HG03060 (cell line): ENCODE measurements around the gene CCDC33.

Experiments used
- ATAC-seq: cut with Tn5 transposase; IDR thresholded peaks from one replicate; pipeline ENCODE4 v1.9.1; 2021; ENCODE audit warnings: low read depth, moderate number of reproducible peaks; ENCODE audit not compliant: unreplicated experiment

CCDC33 gene

DNA sequence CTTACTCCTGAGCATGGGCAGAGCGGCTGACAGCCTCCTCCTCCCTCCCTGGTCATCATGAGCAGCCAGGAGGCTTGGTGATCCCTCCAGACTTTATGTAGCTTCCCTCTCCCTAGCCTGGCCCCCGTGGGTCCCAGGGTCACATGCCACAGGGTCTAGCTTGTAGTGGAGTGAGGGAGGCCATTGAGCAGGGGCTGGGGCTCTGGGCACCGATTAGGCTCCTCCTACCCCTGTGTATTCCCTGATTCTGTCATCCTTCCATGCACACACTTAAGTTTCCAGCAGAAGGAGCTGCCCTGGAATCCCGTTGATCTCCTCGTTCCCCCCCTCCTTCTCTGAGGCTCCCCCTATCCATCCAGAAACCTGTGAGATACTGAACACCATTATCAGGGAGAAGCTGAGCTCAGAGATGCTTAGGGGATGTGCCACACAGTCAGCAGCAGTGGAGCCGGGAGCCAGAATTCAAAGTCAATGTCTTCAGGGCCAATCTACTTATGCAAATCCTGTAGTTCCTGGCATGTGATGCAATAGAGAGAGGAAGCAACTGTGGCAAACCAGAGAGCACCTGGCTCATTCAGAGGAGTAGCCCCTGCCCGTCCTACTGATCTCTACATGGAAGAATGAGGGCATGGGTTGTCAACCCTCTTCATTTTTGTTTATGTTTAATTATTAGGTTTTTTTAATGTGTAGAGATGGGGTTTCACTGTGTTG lies 17.2 kb downstream of the CCDC33 start:
- ATAC-seq, result no peak

DNA sequence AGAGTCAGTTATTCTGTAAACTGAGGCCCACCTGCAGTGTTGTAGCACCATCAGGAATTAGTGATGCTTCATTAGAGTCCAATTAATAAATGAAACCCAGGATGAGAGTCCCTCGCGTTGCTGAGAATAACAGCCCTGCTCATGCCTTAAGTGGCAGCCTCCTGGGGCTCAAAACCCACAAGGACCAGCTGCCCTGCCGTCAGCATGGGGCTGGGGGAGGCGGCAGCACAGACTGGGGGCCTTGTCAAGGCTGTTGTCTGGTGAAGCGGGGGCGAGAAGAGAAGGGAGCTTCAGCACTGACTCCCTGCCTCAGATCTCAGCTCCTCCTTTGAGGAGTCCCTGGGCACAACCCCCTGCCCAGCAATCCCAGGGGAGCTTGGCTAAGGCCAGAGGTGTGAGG lies 21.0 kb downstream of the CCDC33 start:
- ATAC-seq, result no peak

DNA sequence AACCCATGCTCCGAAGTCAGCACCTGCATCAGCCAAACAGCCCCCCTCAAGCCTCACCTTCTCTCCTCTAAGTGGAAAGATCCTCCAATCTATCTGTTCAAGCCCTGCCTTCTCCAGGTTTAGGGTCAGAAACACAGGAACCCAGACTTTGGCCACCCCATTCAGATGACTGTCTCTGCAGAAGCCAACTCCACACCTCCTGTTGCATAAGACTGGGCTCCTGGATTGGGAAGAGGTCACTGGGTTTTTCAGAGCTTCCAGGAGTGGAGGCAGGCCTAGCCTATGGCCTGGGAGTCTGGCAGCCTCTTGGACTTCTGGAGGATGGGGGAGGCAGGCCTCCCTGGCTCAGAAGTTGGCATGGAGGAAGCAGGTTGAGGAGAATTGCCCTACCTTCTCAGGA lies 21.5 kb downstream of the CCDC33 start:
- ATAC-seq, result no peak

DNA sequence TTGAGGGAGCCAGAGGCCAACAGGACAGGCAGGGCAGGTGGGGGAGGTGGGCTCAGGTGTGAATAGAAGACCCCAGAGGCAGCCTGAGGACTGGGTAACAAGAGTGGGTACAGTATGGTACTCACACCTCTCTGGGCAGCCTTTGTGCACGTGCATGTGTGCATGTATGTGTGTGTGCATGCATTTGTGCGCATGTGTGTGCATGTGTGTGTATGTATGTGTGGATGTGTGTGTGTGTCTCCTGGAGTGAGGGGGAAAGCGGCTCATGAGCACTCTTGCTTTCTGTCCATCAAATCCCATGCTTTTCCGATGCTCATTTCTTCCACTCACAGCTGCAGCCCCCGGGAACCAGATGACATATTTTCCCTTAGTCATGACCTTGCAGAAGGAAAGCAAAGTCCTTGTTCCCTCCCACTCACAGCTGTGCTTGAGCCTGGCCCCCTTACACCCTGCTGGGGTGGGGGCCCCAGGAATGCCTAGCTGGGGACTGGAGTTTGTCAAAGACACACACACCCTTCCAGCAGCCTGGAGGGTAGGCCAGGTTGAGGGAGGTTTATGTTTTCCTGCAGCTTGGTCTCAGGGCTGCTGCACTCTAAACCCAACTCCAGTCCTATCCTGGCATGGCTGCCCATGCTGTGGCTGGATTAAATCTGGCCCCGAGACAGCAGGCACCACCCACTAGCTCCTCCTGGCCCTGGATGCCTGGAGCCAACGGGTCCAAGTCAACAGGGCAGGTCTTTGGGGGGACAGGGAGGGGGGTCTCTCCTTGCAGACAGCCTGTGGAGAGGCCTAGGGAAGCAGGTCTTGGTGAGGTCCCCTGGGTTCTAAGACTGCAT lies 22.5 kb downstream of the CCDC33 start:
- ATAC-seq, result no peak

DNA sequence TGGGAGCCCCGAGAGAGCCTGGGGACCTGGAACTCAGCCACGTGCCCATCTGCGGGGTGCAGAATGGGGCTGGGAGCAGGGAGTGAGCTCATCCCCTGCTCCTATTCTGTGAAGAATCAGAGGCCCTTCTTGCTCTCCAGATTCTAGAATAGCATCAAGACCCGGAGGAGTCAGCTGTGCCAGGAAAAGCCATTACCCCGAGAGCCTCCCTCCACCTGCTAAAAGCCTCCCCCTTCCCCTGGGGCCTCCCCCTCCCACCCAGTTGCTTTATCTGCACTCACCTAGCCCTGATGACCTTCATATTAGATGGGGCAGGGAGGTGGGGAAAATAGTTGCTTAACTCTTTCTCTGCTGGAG lies 23.1 kb downstream of the CCDC33 start:
- no peak for ATAC-seq

DNA sequence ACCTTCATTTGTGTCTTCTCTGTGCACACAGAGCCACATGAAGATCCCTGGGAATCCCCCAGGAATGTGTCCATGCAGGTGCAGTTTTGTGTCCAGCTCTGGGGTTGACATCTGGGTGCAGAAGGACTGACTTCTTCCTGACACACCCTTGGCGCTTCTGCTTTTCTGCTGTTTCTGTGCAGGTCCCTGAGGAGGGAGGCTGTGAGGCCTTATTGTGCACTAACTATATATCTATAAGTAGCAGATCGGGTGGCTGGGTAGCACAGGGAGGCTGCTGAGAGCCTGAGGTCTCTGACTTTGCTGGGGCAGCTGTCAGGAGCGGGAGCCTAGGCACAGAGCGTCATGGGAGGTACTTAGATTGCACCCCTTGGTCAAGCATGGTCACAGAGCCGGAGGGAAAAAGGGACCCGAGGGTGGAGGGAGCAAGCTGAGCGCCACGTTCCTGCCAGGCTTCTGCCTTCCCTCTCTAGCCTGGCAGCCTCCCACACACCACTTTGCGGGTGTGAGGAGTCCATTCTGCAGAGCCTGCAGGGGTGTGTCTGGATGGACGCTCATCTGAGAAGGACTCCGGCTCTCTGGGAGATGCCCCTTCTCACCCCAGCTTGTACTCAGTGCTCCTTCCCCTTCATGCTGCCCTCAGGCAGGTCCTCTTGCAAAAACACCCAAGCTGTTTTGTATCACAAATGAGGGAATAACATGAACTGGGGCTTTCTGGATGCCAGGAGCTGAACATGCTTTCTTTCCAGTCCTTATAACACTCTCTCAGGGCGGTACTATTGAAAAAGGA lies 23.9 kb downstream of the CCDC33 start:
- no peak for ATAC-seq

DNA sequence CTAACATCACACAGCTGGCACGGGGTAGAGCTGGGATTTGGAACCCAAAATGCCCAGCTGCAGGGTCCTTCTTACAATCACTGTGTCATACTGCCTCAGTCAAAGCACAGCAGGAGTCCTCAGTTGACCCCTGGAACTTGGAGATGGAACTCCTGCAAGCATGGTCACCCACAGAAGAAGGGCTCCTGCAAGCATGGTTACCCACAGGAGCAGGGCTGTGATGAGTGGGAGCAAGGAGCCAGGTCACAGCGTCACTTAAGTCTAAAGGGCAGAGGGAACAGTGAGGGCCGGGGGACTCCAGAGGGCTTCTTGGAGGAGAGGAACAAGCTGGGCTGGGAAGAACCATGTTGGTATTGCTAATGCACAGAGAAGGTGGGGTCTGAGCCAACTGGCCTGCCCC lies 24.9 kb downstream of the CCDC33 start:
- no peak for ATAC-seq

DNA sequence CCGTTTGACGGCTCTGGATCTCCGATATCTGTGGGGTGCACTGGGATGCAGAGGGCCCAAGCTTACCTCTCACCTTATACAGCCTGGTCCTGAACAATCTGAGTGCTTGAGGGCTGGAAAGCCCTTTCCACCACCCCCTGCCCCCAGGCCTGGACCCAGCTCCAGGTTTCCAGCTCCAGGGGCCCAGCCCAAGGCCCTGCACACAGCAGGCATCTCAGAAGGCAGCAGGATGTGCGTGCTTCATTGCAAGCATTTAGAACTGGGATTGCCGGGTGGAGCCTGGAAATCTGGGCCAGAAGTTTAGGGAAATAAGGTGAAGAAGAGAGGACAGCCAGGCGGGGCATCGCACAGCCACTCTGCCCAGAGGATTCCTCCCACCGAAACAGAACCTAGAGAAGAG lies 25.6 kb downstream of the CCDC33 start:
- ATAC-seq, result no peak

DNA sequence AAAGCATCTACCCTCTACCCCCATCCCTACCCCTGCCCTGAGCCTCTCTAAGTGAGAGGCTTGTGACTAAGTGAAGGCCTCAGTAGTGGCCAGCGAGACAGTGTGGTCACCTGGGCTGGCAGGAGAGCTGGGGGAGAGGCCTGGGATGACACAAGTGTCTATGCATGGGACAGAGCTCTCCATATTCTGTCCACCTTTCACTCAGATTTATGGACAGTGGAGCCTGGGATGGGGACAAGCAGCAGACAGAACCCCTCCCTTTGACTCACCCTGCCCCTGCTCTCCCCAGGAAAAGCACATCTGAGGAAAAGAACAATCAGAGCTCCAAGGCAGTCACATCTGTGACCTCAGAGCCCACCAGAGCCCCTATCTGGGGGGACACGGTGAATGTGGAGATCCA lies 26.0 kb downstream of the CCDC33 start:
- no peak for ATAC-seq

DNA sequence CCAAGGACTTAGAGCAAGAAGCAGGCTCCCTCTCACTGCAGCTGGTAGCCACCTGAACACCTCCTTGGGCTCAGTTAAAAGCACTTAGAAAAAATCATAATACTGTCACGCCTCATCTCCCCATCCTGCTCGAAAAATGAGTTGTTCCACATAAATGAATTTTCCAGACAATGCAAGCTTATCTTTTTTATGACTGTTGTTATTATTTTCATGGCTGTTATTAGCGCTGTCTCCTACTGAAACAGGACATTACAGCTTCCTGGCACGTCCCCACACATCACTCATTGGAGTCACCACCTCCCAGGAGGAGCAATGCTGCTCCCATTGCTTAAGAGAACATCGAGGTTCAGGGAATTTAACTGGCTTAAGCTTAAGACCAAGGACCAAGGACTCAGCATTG lies 26.5 kb downstream of the CCDC33 start:
- ATAC-seq, result no peak

DNA sequence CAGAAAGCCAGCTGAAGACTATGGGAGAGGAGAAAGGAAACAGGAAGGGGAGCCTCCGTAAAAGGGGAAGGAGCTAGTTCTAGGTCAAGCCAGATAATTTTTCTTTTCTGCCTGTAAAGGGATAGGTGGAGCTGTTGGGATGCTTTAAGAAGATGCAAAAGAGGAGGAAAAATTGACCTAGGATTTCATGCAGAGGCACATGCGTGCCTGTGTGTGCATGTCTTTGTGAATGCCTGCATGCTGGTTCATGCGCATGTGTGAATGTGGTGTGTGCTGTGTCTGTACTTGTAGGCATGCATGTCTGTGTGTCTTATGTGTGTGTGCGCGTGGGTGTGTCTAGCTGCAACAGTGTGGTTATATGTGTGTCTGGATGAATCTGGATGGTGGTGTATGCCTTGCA lies 27.3 kb downstream of the CCDC33 start:
- ATAC-seq, result no peak

DNA sequence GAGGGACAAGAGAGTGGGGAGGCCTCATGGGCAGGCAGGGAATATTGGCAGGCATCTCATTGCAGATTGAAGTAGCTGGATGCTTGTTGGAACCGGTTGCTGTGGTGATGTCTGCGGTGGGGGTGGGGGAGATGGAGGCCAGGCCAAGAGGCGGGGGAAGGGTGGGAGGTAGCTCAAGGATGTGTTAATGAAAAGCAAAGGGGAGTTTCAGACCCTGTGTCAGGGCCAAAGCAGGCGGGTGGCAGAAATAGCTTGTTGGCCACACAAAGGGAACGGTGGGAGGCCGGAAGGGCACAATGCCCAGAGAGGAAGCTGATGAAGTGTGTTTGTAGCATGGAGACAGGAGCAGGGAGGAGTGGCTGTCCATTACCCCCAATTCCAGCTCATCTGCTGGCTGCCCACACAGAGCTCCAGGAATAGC lies 28.0 kb downstream of the CCDC33 start:
- ATAC-seq, result no peak

DNA sequence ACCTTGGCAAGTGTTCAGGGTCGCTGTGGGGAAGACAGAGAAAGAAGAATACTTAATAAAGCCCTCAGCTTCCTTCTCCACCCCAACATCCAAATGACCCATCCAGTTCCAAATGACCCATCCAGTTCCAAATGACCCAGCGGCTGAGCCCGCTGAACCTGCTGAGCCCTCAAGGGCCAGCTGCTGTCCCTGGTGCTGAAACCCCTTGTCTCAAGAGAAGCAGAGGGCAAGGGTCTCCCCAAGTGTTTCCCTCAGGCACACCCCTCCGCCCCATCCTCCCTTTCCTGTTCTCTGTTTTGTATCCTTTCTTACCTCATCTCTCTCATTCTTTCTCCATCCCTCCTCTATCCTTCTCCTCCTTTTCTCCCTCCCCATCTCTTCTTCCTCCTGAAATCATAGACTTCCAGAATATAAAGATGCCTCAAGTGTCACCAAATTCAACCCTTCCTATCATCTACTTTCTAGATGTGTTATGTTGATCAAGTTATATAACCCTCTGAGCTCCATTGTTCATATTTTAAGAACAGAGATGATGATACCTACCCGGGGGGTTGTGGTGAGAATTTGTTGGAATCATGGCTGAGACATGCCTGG lies 29.0 kb downstream of the CCDC33 start:
- ATAC-seq, result no peak

DNA sequence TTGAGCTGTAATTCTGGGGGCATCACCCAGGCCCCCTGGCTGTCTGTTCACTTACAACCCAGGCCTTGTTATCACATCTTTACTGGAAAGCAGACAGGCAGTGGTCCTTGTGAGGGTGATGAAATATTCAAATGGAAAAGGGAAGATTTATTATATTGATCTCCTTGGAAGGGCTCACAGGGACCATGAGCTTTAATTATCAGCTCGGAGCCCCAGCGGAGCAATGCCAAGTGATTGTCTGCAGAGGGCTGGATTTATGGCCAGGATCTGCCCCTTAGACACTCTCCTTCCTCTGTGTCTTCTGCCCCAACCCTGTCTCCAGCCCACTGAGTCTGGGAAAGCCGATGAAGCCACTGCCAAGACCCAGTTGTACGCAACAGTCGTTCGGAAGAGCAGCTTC lies 31.9 kb downstream of the CCDC33 start:
- ATAC-seq, result no peak

DNA sequence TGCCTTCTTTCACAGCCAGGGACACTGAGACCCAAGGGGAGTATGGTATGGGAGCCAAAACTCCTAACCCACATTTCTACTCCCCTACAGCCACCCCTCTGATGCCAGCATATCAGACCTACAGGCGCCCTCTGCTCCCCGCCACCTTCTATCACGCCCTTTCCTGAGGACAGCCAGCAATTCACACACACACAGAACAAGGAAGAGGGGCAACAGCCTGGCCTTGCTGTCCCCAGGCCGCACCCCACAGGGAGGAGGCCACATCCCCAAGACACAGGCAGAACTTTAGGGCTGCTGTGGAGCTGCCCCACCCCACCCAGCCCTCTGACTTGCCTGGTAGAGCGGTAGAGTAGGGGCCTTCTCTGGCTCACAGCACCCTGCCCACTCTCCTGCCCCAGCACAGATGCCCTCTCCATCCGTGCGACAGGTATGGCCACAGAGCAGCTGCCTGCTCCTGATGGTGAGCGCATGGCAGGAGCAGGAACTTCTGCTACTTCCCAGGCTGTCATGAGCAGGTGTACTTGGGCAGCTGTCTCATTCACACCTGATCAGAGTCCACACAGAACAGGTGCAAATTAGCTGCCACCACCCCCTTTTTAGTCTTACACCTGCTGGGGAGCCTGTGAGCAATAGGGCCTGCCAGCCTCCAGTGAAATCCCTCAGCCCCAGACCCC lies 33.4 kb downstream of the CCDC33 start:
- ATAC-seq, result no peak

DNA sequence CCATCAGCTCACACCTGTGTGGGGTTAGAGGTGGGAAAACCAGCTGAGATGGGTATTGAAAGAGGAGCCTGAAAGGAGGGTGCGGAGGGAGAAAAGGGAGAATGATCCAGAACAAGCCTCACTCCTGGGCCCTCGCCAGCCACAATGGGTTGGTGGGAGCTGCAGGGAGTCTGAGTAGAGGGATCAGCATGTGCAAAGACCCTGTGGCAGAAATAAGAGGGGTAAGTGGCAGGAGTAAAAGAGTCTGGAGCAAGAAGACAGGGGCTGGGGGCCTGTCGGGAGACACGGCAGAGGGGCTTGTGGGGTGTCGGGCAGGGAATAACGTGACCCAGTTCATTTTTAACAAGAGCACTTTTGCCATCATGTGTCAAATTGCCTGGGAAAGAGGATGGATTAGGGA lies 34.0 kb downstream of the CCDC33 start:
- ATAC-seq, result no peak

DNA sequence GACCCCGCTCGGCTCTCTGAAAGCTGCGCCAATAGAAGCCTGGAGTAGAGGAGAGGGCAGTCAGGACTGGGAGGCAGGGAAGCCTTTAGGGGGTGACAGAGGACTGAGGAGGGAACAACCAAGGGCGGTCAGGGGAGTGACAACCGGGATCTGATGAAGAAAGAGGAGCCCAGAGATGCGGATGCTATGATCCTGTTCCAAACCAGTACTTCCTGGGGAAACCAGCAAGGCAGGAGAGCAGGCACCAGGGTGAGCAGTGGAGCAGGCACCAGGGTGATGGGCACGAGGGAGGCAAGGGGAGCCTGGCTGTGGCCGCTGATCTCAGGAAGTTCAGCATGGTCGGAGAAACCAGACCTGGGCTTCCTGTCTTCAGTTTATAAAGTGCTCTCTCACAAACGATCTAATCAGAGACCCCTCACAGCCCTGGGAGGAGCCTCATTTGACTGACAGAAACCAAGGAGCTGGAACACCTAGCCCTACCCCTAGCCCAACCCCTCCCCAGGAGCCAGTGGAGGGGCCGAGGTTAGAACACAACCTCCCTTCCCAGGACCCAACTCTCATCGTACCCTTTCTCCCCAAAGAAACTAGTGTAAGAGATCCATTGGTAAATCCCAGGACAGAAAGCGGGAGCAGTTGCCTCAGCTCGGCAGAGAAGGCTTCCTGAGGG lies 34.9 kb downstream of the CCDC33 start:
- ATAC-seq, result no peak

DNA sequence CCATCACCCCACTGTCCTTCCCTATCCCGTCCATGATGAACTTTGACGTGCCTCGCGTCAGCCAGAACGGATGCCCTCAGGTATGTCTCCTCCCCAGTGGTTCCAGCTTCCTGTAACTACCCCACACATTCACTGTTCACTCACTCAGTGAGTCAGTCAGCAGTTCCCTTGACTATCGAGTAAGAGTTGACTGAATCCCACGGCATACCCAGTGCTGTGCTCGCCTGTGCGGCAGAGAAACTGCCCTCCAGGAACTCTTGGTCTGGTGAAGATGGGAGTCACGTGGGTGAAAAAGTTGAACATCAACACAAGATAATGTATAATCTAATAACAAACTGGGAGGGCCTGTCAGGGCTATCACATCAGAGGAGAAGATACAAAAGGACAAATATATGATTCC lies 36.7 kb downstream of the CCDC33 start:
- no peak for ATAC-seq

DNA sequence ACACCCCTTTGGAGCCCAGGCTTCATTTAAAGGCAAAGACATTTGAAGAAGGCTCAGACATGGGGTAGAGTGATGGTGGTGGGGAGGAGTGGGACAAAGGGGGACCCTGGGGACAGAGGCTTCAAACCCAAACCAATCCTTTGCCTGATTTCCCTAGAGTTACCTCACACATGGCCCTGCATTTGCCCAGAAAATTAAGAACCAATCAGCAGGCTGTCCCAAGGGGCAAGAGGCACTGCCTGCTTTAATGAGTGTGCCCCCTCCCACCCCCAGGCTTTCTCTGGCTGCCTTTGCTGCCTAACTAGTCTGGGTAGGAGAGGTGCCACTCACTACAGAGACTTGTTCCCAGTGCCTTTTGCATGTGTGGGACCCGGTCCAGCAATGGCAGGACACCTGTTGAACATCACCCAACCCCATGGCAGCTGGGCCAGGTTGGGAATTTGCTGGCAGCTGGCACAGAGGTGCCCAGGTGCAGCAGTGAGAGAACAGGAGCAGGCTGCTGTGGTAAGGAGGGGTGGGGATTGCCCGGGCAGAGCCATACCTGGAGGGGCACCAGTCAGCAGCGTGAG lies 38.4 kb downstream of the CCDC33 start:
- ATAC-seq, result no peak

DNA sequence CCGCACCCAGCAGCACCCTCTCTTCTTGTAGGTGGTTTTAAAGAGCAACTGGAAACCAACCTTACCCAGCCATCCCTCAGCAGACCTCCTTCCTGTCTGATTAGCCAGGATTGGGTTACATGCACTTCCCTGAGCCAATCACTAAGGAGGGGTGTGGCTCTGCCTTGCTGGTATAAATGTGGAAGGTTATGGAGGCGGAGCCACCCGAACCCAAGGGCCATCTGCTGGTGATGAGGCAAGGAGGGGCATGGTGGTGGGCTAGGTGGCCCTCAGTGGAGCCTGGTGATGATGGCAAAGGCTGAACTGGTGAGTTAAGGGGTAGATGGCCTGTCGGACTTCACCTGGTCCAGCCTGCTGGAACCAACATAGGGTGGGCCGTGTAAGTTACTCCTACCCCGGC lies 39.8 kb downstream of the CCDC33 start:
- ATAC-seq, result no peak
